Esophagus squamous epithelium (tissue), 4 donors: ENCODE data around the gene NOC4L.
A peak's percentile ranks its signal among the peaks of the same experiment; 100 is the strongest.

ENCODE experiments used
- CTCF ChIP-seq, 6 experiments: fragments of 450-650 bp in 4 of 6; fragments of 200-600 bp in 2 of 6; sonication (generic) in 2 of 6; IDR thresholded peaks; one replicate each; pipeline ENCODE4 v1.5.1; 2016 to 2019; ENCODE audit warnings: antibody characterized with exemption in 6 of 6, mild to moderate bottlenecking in 4 of 6, moderate library complexity in 4 of 6
- POLR2A ChIP-seq, 4 donors: fragments of 450-650 bp; IDR thresholded peaks; one replicate each; pipeline ENCODE4 v1.6.1; 2017; ENCODE audit warnings: antibody characterized with exemption in 4 of 4, mild to moderate bottlenecking in 4 of 4, moderate library complexity in 3 of 4

GRCh38 chr12:132153501-132154340, 9.5 kb downstream of the NOC4L start:
- TF ChIP-seq CTCF (IDR thresholded peaks at IDR 0.05) (peak; percentile 79 to 92 (median 85)), POLR2A (IDR thresholded peaks at IDR 0.05) (no peak)
